ENCODE measurements around the gene DIP2C. TPM values are rescaled to one million over a fixed set of nuclear protein-coding genes. Genes with fewer than 3 reads are reported as not detected.

Gene DIP2C
- total RNA-seq, 1 donor from 2014 or later = 23.1 TPM

- Mint-ChIP-seq H3K27me3 (no peaks in the 10 kb centered on the region), H3K36me3 (peaks cover 5% of the 10 kb centered on the region), H3K4me1 (ENCODE audit: unreplicated experiment) (peaks cover 49% of the 10 kb centered on the region), H3K9me3 (no peaks in the 10 kb centered on the region), H3K4me3 (no peak overlapping the region), H3K27ac (peak overlapping the region; percentile 23)
- peak; percentile 31 for DNase-seq (ENCODE audit: extremely low spot score, unreplicated experiment)
- TF ChIP-seq CTCF (conservative IDR thresholded peaks at IDR 0.05) = no peak
Measured at GRCh38 chr10:488081-488932, 201.2 kb downstream of the DIP2C start.

GRCh38 chr10:486666-487322, 202.7 kb downstream of the DIP2C start:
- Mint-ChIP-seq H3K27me3 (no peaks in the 10 kb centered on the region), H3K9me3 (no peaks in the 10 kb centered on the region), H3K4me1 (ENCODE audit: unreplicated experiment) (peaks cover 36% of the 10 kb centered on the region), H3K27ac (no peak overlapping the region), H3K36me3 (peaks cover 9% of the 10 kb centered on the region), H3K4me3 (no peak overlapping the region)
- TF ChIP-seq CTCF (conservative IDR thresholded peaks at IDR 0.05) = no peak
- DNase-seq (ENCODE audit: extremely low spot score, unreplicated experiment) = peak; percentile 53

GRCh38 chr10:486206-486605, 203.3 kb downstream of the DIP2C start:
- no peak for TF ChIP-seq CTCF (conservative IDR thresholded peaks at IDR 0.05)
- peaks cover 36% of the 10 kb centered on the region for H3K4me1 Mint-ChIP-seq (ENCODE audit: unreplicated experiment)
- peak; percentile 54 for DNase-seq (ENCODE audit: extremely low spot score, unreplicated experiment)
- H3K36me3 Mint-ChIP-seq = peaks cover 12% of the 10 kb centered on the region
- H3K9me3 Mint-ChIP-seq = no peaks in the 10 kb centered on the region
- H3K27me3 Mint-ChIP-seq = no peaks in the 10 kb centered on the region
- no peak overlapping the region for H3K27ac Mint-ChIP-seq
- no peak overlapping the region for H3K4me3 Mint-ChIP-seq

- H3K27ac Mint-ChIP-seq = no peak overlapping the region
- H3K9me3 Mint-ChIP-seq = no peaks in the 10 kb centered on the region
- H3K36me3 Mint-ChIP-seq = peaks cover 13% of the 10 kb centered on the region
- DNase-seq (ENCODE audit: extremely low spot score, unreplicated experiment) = peak; percentile 15
- no peak overlapping the region for H3K4me3 Mint-ChIP-seq
- H3K27me3 Mint-ChIP-seq = no peaks in the 10 kb centered on the region
- no peak for TF ChIP-seq CTCF (conservative IDR thresholded peaks at IDR 0.05)
- peaks cover 36% of the 10 kb centered on the region for H3K4me1 Mint-ChIP-seq (ENCODE audit: unreplicated experiment)
Measured at GRCh38 chr10:485776-486175, 203.7 kb downstream of the DIP2C start.

- peak; percentile 52 for DNase-seq (ENCODE audit: extremely low spot score, unreplicated experiment)
- no peak for TF ChIP-seq CTCF (conservative IDR thresholded peaks at IDR 0.05)
- H3K36me3 Mint-ChIP-seq = peaks cover 13% of the 10 kb centered on the region
- no peaks in the 10 kb centered on the region for H3K27me3 Mint-ChIP-seq
- H3K27ac Mint-ChIP-seq = no peak overlapping the region
- H3K4me1 Mint-ChIP-seq (ENCODE audit: unreplicated experiment) = peaks cover 30% of the 10 kb centered on the region
- no peak overlapping the region for H3K4me3 Mint-ChIP-seq
- no peaks in the 10 kb centered on the region for H3K9me3 Mint-ChIP-seq
Measured at GRCh38 chr10:484925-485661, 204.4 kb downstream of the DIP2C start.

Measured in type B pancreatic cell (in vitro differentiated cells).